GF-D8 (cell line): ENCODE data around the gene MYH13.
"Not testable (repeated sequence)": the region's sequence is repeated elsewhere in the genome, so short reads cannot be mapped to it uniquely, and the experiment has no call there.

Source experiments
- DNase-seq: peaks from one replicate; lab custom pipeline; 2025; lab: John Stamatoyannopoulos, UW

The MYH13 gene

DNA sequence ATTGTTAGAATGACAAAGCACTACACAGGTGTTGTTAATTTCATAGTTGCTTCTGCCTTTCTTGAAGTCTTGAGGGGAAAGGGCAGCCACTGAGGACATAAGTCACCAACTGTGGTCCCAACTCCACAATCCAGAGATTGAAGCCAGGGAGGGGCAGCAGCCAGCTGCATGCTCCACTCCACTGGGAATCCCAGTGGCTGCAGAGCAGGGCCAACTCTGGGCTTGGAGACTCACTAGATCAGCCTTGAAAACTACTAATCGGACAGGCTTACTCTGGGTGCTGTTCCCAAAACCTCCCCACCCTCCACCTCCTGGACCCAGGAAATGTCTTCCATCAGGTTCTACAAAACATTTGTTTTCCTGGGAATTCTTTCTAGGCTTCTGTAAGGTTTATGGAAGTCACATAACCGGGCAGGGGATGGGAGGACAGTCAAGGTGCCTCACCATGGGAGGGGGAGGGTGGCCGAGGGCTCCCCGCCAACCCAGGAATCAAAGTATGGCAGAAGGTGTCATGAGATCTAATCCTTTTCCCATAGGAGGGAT, 68.0 kb downstream of the MYH13 start:
- DNase-seq = no peak

DNA sequence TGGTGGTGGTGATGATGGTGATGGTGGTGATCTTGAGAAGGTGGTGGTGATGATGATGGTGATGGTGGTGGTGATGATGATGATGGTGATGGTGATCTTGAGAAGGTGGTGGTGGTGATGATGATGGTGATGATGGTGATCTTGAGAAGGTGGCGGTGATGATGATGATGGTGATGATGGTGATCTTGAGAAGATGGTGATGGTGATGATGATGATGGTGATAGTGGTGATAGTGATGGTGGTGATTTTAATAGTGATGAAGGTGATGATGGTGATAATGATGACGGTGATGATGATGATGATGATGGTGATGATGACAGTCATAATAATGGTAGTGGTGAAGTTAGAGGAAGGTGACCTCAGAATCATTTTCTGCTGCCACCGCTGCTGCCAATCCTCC, 75.1 kb downstream of the MYH13 start:
- DNase-seq = no peak

DNA sequence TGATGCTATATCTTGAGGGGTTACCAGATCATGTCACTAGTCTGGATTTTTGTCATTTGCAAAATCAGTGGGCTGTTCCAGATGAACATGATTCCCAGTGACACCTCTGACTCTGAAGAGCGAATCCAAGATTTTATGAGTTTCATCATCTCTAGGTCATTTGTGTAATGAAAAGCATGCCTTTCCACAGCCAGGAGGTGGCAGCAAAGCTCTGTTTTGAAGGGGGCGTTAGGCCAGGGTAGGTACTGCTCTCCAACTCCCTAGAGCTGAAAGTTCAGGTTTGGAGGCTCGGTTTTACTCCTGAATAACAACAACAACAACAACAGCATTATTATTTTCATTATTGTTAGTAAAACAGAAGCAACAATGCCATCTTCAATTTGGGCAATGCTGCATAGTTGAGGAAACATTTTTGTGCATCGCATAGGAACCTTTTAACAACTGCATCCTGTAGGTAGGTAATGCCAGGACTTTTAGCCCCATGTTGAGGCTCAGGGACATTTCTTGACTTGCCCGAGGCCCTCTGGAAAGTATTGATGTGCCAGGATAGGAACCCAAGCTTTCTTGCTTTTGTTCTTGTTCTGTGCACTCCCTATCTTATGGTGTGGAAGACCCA, 77.0 kb downstream of the MYH13 start:
- DNase-seq = peak; percentile 26

DNA sequence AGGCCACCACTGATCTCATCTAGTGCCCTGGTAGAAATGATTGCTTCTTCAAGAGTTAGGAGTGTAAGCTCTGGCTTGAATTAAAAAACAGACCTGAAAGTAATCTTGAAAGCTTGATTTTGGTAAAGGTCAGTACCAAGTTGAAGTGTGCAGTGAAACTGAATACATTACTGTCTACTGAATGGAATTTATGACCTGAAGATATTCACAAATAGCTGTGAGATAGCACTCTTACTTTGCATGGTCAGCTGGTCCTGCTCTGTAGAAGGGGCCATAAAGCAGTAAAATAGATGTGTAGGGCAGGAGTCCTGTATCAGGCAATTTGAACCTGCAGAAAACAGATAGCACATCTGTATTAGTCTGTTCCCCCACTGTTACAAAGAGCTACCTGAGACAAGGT, 78.6 kb downstream of the MYH13 start:
- DNase-seq = no peak

DNA sequence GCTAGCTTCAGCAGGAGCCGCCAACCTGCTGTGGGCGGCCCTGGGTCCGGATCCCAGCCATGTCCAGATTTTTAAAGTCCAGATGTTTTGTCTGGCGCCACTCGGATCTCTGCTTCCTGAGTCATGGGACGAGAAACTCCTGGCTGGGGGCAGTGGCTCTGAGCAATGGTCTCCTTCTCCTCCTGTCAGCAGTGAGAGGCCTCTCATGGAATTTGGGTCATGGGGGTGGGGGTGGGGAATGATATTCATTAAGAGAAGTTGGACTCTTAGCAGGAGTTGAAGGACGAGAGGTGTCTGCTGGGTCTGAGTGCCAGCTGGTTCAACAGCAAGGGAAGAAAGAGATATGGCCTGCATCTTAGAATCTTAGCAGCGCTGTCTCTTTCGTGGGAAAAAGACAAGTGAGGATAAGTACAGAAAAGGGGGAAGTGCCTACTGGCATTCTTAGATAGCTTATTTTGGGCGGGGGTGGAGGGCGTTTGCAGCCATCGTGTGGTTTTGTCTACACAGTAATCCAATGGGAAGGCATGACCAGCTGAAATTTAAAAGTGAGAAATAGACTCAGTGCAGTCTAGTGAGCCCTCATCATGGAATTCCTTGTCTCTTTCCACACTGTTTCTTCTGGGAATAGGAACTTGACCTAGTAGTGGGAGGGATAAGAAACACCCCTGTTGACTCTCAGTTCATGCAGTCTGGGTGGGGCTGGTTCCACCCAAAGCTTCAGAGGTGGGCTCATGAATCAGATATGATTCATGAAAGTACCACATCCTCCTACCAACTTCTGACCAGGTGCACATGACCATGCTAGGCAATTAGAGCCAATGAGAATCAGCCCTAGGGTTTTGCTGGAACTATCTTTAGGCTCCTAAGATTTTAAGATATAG, 80.5 kb downstream of the MYH13 start:
- no peak for DNase-seq

DNA sequence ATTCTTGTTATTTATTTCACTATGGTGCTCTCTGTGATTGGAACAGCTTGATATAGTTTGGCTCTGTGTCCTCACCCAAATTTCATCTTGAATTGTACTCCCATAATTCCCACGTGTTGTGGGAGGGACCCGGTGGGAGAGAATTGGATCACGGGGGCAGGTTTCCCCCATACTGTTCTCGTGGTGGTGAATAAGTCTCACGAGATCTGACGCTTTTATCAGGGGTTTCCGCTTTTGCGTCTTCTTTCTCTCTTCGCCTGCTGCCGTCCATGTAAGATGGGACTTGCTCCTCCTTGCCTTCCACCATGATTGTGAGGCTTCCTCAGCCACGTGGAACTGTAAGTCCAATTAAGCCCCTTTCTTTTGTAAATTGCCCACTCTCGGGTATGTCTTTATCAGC, 81.2 kb downstream of the MYH13 start:
- DNase-seq = not testable (repeated sequence)

DNA sequence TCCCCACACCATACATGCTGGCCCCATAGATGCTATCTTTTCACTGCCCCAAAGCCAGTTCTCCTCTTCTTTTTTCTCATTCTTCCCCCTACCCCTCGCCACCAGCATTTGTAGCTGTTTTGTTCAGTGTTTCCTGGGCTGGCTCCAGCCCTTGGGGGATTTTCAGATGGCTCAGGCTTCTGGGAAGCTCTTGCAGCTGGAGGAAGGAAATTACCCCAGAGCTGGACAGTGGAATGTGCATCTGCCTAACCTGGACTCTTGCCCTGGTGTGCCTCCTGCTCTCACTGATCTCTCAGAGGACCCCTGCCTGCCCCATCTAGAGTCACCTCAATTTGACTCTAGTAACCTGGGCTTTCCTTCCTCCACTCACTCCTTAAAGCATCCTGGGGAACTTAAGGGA, 82.8 kb downstream of the MYH13 start:
- no peak for DNase-seq

DNA sequence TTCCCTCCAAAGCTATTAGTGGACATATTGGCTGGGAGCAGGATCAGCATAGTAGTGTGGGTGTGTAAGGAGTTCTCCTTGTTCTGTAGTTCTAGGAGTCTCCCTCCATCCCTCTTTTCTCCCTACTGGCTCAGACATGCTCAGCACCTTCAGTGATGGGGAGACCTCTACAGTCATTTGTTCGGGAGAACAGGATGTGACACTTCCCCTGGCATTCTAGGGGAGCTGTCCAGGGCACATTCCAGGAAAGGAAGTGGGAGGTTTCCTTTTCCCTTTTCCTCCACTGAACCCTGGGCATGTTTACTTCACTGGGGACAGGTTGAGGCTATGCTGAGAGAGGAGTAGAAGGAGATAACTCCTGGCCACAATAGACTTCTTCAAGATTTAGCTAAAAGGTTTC, 86.5 kb downstream of the MYH13 start:
- no peak for DNase-seq

DNA sequence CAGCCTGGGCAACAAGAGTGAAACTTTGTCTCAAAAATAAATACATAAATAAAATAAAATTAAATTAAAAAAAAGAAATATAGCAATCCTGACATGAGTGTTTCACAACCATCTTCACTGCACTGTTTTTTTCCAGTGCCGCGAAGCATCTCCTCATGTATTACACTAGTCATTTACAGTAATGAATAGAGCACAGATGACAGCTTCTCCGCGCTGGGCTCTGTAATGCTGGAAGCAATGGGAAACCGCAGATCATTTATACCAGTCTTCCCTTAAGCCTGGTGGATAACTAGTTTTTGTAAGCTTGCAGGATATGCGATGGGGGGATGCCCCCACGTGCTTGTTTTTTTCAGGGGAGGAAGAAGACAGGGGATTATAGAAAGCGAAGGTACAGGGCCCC, 86.9 kb downstream of the MYH13 start:
- no peak for DNase-seq

DNA sequence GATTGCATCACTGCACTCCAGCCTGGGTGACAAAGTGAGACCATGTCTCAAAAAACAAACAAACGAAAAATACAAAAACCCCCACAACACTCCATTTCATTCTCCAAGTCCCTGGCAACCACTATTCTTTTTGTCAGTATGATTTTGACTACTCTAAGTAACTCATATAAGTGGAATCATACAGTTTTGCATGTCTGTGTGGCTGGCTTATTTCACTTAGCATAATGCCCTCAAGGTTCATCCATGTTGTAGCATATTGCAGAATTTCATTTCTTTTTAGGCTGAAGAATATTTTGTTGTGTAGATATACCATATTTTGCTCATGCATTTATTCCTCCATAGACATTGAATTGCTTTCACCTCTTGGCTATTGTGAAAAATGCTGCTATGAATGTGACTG, 92.7 kb downstream of the MYH13 start:
- DNase-seq = no peak

DNA sequence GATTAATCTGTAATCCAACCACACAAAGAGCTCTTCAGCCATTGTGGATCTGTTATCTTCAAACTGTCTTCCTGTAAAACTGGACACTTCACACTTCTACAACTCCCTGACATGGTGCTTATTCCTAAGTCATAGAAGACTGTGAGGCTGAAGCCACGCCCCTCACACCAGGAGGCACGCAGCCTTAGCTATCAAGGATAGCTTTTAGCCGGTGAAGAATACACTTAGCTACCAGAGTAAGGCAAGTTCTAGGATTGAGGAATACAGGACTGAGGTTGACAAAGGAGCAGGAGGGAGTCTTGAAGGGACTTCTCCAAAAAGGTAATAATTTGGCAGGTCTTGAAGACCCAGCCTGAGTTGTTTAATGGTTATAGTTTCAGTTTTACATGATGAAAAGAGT, 94.6 kb downstream of the MYH13 start:
- DNase-seq = no peak

DNA sequence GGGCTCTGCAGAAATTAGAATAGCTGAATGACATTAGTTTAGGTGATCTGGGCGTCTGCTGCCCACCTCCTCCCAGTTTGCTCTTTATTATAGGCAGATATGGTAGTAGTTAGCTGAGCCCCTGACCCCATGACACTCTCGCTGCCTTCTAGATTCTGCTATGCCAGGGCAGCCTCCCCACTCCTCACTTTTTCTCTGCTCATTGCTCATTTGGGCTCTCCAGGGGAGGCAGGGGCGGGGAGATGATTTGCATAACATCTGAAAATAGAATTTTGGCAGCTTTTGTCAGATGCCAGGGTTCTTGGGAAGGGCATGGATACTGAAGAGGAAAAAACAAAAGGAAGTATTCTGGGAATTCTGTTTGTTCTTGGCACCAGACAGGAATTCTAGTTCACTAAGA, 96.4 kb downstream of the MYH13 start:
- no peak for DNase-seq

DNA sequence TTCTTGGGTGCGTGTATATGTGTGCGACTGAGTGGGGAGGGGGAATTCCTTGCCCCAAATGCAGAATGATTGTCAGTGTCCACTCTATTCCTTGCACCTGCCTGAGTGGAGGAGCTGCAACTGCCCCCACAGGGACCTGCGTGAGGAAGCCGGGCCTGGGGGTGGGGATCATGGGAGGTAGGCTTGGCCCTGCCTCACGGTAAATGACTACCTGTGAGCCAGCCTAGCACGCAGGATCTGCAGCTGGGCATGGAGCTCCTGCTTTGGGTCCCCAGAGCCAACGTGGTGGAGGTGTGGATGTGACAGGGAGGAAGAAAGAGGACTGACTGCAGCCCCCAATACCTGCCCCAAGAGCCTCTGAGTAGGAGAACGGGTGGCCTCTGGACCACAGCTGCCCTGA, 97.4 kb downstream of the MYH13 start:
- DNase-seq = no peak

DNA sequence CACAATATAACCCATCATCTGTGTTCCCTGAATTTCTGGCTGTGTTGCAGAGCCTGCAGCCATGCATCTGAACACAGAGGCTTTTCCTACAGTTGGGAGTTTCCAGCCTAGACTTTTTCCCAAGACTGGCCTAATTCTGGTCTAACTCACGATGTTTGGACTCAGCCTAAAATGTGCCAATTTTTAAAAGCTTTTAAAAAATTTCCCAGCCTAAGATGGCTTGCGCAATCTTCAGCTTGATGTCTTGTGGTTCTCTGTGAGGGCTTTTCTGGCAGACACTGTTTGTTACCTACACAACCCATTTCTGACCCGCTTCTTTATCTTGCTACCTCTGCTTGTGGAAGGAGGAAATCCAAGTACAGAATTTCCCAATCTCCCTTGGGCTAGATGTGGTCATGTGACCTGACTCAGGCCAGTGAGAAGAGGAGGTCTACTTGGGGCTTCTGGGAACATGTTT, 101.7 kb downstream of the MYH13 start:
- DNase-seq = no peak

DNA sequence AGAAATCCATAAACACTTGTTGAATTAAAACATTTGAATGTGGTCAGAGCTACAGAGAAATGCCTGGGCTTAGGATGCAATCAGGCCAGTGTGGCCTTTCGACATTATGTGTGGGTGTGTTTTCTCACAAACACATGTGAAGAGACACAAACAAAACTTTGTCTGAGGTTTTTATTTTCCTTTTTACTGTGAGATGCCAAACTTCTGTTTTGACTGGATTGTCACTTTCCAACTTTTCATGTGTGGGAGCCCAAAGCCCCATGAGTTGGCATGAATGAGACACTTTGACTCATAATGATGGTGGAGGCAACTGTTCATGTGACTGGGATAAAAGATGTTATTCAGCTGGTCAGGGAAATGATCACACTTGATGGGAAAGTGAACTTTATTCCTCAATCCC, 102.5 kb downstream of the MYH13 start:
- DNase-seq = no peak

DNA sequence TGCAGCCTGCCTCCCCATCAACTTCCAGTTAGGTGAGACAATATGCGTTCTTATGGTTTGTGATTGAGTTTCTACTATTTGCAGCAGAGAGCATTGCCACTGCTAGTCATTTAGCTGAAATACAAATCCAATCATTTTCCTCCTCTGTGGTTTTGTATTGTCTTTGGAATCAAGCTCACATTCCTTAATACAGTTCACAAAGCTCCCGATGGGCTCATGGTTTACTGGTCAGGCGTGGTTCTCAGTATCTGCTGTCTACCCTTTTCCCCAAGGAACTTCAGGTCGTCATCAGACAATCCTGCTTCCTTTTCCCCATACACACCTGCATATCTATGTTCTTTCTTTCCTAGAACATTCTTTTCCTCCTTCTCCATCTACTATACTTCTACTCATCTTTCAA, 104.8 kb downstream of the MYH13 start:
- no peak for DNase-seq

DNA sequence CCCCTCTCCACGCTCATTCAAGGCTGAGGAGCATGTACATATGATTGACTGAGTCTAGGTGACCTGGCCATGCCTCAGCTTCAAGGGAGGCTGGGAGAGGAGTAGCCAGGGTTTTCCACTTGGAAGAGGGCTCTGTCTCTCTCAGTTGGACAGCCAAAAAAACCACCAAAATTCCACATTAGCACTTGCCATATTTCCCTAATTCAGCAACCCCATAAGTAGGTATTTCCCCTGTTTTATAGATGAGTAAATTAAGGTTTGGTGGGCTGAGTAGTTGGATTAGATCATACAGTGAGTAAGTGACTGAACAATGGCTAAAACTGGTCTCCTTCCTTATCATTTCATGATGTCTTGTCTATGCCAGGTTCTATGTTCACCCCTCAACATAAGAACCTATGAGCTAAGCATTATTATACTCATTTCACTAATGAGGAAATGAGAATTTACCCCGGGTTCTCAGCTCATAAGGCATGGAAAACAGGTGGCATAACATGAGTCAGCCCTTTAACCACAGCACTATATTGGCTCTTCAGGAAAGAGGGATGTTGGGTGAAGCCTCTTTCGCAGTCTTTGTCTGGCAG, 106.4 kb downstream of the MYH13 start:
- no peak for DNase-seq

DNA sequence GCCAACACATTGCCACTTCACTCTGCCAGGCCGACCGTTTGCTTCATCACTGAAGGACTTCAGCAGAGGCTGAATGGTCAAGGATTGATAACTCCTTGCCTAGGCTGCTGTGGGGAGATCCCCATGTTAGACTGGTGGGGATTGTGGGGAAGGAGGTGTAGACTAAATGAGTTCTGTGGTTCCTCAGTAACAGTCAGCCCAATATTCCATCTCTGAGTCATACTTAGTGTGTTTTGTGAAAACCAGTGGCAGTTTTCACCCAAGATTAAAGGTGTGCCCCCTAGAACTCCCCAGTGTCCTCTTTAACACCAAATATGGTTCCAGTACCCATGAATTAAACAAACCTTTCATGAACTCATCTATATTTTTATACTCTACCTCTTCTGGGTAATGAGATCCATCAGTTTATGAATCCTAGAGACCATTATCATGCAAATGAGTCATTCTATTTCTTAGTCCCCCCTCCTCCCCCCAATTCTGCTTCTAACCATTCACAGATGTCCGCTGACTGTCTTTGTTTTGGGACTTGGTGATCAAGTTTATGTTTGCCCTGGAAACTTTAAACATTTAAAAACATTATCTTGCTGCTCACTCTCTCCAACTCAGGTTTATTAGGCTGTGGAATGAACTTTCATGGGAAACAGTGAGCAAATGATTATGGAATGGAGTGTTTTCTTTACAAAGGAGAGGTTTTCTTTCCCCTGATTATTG, 107.6 kb downstream of the MYH13 start:
- DNase-seq = no peak

DNA sequence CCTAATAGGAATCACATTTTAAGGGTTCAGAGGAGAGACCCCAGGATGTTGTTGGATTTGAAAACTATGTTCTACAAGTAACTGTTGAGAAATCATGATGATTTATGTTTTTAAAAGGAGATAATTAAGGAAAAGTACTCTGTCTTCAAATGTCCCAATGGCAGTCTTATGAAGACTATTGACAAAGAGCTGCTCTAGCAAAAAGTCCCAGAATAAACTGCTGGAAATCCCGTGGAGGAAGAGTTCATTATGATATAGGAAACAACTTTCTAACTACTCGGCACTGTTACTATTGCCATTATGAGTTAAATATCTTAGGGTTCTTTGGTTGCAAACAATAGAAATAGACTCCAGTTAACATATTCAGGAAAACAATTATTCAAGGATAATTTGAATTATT, 108.8 kb downstream of the MYH13 start:
- DNase-seq = no peak

DNA sequence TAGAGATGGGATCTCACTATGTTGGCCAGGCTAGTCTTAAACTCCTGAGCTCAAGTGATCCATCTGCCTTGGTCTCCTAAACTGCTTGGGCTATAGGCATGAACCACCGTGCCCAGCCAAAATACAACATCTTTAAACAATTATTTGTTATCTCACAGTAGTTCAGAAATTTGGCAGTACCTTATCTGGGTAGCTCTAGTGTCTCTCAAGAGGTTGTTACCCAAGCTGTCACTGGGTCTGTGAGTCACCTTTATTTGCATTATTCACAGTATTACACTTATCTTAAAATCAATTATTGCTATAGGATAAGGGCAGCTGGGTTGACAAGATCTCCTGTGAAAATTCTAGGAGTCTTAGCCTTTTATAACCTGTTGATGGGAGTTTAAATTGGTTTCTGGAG, 110.4 kb downstream of the MYH13 start:
- no peak for DNase-seq

DNA sequence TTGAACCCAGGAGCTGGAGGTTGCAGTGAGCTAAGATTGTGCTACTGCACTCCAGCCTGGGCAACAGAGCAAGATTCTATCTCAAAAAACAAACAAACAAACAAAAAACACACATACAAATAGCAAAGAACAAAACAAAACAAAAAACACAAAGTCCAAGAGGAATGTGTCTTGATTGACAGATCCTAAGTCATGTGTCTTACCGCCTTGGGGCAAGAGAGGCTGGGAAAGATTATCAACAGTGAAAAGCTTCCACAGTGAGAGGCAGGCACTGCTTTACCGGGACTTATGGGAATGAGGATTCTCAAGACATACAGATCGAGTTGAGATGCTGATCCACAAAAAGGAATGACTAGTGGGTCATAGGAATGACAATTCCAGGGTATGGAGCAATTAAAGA, 111.7 kb downstream of the MYH13 start:
- DNase-seq = no peak

DNA sequence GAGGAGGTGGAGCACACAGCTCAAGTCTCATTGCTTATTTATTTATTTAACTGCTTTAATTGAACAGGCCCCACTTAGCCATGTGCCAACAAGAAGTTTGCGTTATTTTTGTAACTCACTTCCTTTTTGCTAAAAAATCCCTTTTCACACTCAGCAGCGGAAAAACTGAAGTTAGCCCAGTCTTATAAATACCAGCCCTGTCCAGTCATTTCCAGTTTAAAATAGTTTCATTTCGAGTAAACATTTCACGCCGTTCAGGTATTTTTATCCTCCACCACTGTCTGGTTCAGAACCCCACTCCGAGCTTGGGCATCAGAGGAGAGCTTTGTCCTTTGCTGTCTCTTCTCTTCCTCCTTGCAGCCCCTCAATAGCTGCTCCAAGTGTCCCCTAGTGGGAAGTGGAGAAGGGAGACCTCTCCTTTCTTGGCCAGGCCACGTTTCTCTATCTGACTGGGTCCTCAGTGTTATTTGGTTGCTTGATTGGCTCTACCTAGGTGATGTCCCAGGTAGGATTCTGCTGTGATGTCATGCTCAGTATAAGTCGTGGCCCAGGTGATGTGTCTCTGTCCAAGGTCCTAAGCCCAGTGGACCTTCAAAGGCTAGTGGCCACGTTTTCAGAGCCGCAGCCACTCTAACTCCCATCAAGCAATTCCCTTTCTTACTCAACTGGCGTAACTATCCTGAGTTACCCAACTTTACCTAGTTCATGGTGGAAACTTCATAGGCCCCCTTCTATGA, 121.4 kb downstream of the MYH13 start:
- DNase-seq = no peak
